Measurements from ENCODE around the gene ZNF496.

The ZNF496 gene

DNA sequence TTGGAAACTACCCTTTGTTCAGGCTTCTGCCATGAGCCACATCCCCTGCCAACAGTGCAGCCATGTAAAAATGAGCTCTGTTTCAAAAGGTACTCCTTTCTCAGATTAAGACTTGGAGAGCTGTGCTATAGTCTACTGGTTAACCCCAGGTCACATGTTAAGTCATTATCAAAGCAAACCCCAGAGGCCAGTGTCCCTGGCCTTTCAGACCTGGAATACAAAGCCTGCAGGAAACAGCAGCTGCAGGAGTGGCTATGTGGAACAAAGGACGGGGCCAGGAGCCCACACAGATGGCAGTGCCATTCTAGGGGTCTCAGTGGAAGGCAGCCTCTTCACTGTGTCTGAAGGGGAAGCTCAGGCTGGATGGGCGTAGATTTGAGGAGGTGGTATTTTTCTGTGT is 6.7 kb downstream of the ZNF496 start:
- TF ChIP-seq ZNF654 (tag by site-specific recombination; IDR thresholded peaks at IDR 0.05; ENCODE audit: low read depth) = no peak
- no peak for TF ChIP-seq KLF1 (tag by site-specific recombination; IDR thresholded peaks at IDR 0.05)
- TF ChIP-seq ZNF555 (tag by site-specific recombination; conservative IDR thresholded peaks at IDR 0.05) = no peak
- no peak for TF ChIP-seq ZNF280D (tag by site-specific recombination; IDR thresholded peaks at IDR 0.05)
- TF ChIP-seq ZNF501 (tag by site-specific recombination; IDR thresholded peaks at IDR 0.05) = no peak
- no peak for TF ChIP-seq SETDB1 (IDR thresholded peaks at IDR 0.05; ENCODE audit: insufficient read length, low read length)
- no peak for TF ChIP-seq KLF10 (tag by site-specific recombination; IDR thresholded peaks at IDR 0.05)
- TF ChIP-seq ZNF211 (tag by site-specific recombination; IDR thresholded peaks at IDR 0.05; ENCODE audit: low read depth) = no peak
- no peak for TF ChIP-seq YY2 (tag by site-specific recombination; IDR thresholded peaks at IDR 0.05)
- TF ChIP-seq, protein P1, sequence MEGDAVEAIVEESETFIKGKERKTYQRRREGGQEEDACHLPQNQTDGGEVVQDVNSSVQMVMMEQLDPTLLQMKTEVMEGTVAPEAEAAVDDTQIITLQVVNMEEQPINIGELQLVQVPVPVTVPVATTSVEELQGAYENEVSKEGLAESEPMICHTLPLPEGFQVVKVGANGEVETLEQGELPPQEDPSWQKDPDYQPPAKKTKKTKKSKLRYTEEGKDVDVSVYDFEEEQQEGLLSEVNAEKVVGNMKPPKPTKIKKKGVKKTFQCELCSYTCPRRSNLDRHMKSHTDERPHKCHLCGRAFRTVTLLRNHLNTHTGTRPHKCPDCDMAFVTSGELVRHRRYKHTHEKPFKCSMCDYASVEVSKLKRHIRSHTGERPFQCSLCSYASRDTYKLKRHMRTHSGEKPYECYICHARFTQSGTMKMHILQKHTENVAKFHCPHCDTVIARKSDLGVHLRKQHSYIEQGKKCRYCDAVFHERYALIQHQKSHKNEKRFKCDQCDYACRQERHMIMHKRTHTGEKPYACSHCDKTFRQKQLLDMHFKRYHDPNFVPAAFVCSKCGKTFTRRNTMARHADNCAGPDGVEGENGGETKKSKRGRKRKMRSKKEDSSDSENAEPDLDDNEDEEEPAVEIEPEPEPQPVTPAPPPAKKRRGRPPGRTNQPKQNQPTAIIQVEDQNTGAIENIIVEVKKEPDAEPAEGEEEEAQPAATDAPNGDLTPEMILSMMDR (tag by site-specific recombination; IDR thresholded peaks at IDR 0.05) = no peak
- no peak for TF ChIP-seq INSM2 (tag by site-specific recombination; IDR thresholded peaks at IDR 0.05)
- TF ChIP-seq ZBTB1 (tag by site-specific recombination; IDR thresholded peaks at IDR 0.05) = no peak
- no peak for TF ChIP-seq RBAK (tag by site-specific recombination; IDR thresholded peaks at IDR 0.05)
- POLR2A ChIA-PET = no interaction called here
- Histone ChIP-seq H3K9me3 (ENCODE audit: control insufficient read depth, insufficient read depth, low read depth, low read length) (no peaks in the 10 kb centered on the region), H3K36me3 (ENCODE audit: control insufficient read depth in 2 of 2, insufficient read depth in 1 of 2, low read length in 2 of 2) (peaks cover 0 to 87% of the 10 kb centered on the region in 2 experiments; a peak in 2 of 3 replicates), H3K27ac (ENCODE audit: extremely low read depth, low read depth, low read length) (no peak overlapping the region), H3K4me1 (ENCODE audit: control insufficient read depth, insufficient read depth, low read length) (no peaks in the 10 kb centered on the region), H3K4me3 (ENCODE audit: low read depth, low read length) (no peak overlapping the region)
- CTCF ChIA-PET = no interaction called here

GRCh38 chr1:247324204-247324787 is 7.4 kb downstream of the ZNF496 start:
- POLR2A ChIA-PET = no interaction called here
- H3K9me3 ChIP-seq (ENCODE audit: control insufficient read depth, insufficient read depth, low read depth, low read length) = no peaks in the 10 kb centered on the region
- no peak overlapping the region for H3K27ac ChIP-seq (ENCODE audit: extremely low read depth, low read depth, low read length)
- no peaks in the 10 kb centered on the region for H3K4me1 ChIP-seq (ENCODE audit: control insufficient read depth, insufficient read depth, low read length)
- peaks cover 0 to 87% of the 10 kb centered on the region in 2 experiments; a peak in 2 of 3 replicates for H3K36me3 ChIP-seq (ENCODE audit: control insufficient read depth in 2 of 2, insufficient read depth in 1 of 2, low read length in 2 of 2)
- H3K4me3 ChIP-seq (ENCODE audit: low read depth, low read length) = no peak overlapping the region
- CTCF ChIA-PET = no interaction called here
- TF ChIP-seq ZBTB8A (tag by site-specific recombination; IDR thresholded peaks at IDR 0.05) (no peak), ZNF433 (tag by site-specific recombination; IDR thresholded peaks at IDR 0.05; ENCODE audit: low read depth) (no peak), PRDM6 (tag by site-specific recombination; IDR thresholded peaks at IDR 0.05) (no peak), ZNF26 (tag by site-specific recombination; IDR thresholded peaks at IDR 0.05) (no peak)
